ENCODE measurements around the gene CCDC184.

CCDC184 gene

GRCh38 chr12:48164451-48164850 lies 19.0 kb upstream of the CCDC184 start:
- DNase-seq (ENCODE audit: low read depth): no peak
- no peak overlapping the region for H3K4me3 ChIP-seq (ENCODE audit: low read depth, low read length)
- no peak for TF ChIP-seq CTCF (conservative IDR thresholded peaks at IDR 0.05; ENCODE audit: low read depth, low read length)

GRCh38 chr12:48165089-48165981 lies 18.1 kb upstream of the CCDC184 start:
- peak; percentile 92 for TF ChIP-seq CTCF (conservative IDR thresholded peaks at IDR 0.05; ENCODE audit: low read depth, low read length)
- H3K4me3 ChIP-seq (ENCODE audit: low read depth, low read length): no peak overlapping the region
- DNase-seq (ENCODE audit: low read depth): peak; percentile 81

- no peak for TF ChIP-seq CTCF (conservative IDR thresholded peaks at IDR 0.05; ENCODE audit: low read depth, low read length)
- no peak overlapping the region for H3K4me3 ChIP-seq (ENCODE audit: low read depth, low read length)
- DNase-seq (ENCODE audit: low read depth): no peak
Observed at GRCh38 chr12:48169011-48169410, 14.4 kb upstream of the CCDC184 start.

- peak; percentile 36 for DNase-seq (ENCODE audit: low read depth)
- H3K4me3 ChIP-seq (ENCODE audit: low read depth, low read length): no peak overlapping the region
- TF ChIP-seq CTCF (conservative IDR thresholded peaks at IDR 0.05; ENCODE audit: low read depth, low read length): no peak
Observed at GRCh38 chr12:48175613-48176416, 7.6 kb upstream of the CCDC184 start.

GRCh38 chr12:48176417-48176751 lies 7.1 kb upstream of the CCDC184 start:
- no peak for TF ChIP-seq CTCF (conservative IDR thresholded peaks at IDR 0.05; ENCODE audit: low read depth, low read length)
- DNase-seq (ENCODE audit: low read depth): no peak
- no peak overlapping the region for H3K4me3 ChIP-seq (ENCODE audit: low read depth, low read length)

GRCh38 chr12:48177982-48178381 lies 5.5 kb upstream of the CCDC184 start:
- no peak for DNase-seq (ENCODE audit: low read depth)
- TF ChIP-seq CTCF (conservative IDR thresholded peaks at IDR 0.05; ENCODE audit: low read depth, low read length): no peak
- H3K4me3 ChIP-seq (ENCODE audit: low read depth, low read length): no peak overlapping the region
